ENCODE data around the gene PDGFA. TPM values are rescaled to one million over a fixed set of nuclear protein-coding genes. Genes with fewer than 3 reads are reported as not detected.

Gene PDGFA
- total and polyA plus RNA-seq, 2 experiments from 2014 or later = 35.6 to 43.1 TPM

DNA sequence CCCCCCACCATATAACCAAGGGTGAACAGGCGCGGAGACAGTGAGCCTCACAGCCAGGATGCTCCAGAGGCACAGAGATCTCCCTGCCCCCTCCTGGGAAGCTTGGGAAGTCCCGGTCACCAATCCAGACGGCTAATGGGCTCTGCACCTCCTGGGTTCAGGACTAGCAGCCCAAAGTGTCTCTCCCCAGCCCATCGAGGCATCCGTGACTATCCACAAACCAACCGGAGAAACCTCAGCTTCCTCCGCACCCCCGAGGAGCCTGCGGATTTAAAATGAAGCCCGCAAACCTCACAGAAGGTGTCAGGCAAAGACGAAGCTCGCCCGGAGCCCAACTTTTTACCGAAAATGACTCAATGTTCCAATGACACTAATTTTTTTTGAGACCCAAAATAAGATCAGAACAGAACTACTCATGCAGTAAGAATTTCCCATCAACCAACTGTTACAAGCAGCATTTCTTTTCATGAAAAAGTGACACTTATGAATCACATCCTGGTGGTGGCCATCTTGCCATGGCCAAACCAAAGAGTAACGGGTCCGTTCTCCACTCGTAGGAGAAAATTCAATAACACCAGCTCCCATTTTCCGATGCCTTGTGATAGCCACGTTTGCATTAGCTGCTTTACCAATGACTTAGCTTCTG is 6.0 kb downstream of the PDGFA start:
- H3K9me2 ChIP-seq (ENCODE audit: insufficient read depth) = no peaks in the 10 kb centered on the region
- DNase-seq (ENCODE audit: low spot score) = peak; percentile 43
- peaks cover 12% of the 10 kb centered on the region for H3K27me3 ChIP-seq (ENCODE audit: insufficient read depth)
- H2AFZ ChIP-seq = no peak overlapping the region
- H3K9me3 Mint-ChIP-seq = no peaks in the 10 kb centered on the region; the same call in 1 of the 3 replicates
- H3K27ac ChIP-seq (ENCODE audit: low read depth) = no peak overlapping the region
- H3K27ac Mint-ChIP-seq = peak overlapping the region; percentile 88
- TF ChIP-seq JUNB (IDR thresholded peaks at IDR 0.05; ENCODE audit: unreplicated experiment) (no peak), ZNF114 (CRISPR knock-in tag; IDR thresholded peaks at IDR 0.05) (no peak), CREB1 (CRISPR knock-in tag; IDR thresholded peaks at IDR 0.05; ENCODE audit: low read depth) (no peak), POLR2AphosphoS5 (IDR thresholded peaks at IDR 0.05; ENCODE audit: low read depth) (no peak), REST (IDR thresholded peaks at IDR 0.05; ENCODE audit: unreplicated experiment) (no peak), NANOG (IDR thresholded peaks at IDR 0.05; ENCODE audit: borderline replicate concordance) (no peak), ZNF331 (CRISPR knock-in tag; IDR thresholded peaks at IDR 0.05; ENCODE audit: low read depth) (no peak)
- TF ChIP-seq, protein P1, sequence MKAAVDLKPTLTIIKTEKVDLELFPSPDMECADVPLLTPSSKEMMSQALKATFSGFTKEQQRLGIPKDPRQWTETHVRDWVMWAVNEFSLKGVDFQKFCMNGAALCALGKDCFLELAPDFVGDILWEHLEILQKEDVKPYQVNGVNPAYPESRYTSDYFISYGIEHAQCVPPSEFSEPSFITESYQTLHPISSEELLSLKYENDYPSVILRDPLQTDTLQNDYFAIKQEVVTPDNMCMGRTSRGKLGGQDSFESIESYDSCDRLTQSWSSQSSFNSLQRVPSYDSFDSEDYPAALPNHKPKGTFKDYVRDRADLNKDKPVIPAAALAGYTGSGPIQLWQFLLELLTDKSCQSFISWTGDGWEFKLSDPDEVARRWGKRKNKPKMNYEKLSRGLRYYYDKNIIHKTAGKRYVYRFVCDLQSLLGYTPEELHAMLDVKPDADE (IDR thresholded peaks at IDR 0.05) = no peak
- TF ChIP-seq, protein P2, sequence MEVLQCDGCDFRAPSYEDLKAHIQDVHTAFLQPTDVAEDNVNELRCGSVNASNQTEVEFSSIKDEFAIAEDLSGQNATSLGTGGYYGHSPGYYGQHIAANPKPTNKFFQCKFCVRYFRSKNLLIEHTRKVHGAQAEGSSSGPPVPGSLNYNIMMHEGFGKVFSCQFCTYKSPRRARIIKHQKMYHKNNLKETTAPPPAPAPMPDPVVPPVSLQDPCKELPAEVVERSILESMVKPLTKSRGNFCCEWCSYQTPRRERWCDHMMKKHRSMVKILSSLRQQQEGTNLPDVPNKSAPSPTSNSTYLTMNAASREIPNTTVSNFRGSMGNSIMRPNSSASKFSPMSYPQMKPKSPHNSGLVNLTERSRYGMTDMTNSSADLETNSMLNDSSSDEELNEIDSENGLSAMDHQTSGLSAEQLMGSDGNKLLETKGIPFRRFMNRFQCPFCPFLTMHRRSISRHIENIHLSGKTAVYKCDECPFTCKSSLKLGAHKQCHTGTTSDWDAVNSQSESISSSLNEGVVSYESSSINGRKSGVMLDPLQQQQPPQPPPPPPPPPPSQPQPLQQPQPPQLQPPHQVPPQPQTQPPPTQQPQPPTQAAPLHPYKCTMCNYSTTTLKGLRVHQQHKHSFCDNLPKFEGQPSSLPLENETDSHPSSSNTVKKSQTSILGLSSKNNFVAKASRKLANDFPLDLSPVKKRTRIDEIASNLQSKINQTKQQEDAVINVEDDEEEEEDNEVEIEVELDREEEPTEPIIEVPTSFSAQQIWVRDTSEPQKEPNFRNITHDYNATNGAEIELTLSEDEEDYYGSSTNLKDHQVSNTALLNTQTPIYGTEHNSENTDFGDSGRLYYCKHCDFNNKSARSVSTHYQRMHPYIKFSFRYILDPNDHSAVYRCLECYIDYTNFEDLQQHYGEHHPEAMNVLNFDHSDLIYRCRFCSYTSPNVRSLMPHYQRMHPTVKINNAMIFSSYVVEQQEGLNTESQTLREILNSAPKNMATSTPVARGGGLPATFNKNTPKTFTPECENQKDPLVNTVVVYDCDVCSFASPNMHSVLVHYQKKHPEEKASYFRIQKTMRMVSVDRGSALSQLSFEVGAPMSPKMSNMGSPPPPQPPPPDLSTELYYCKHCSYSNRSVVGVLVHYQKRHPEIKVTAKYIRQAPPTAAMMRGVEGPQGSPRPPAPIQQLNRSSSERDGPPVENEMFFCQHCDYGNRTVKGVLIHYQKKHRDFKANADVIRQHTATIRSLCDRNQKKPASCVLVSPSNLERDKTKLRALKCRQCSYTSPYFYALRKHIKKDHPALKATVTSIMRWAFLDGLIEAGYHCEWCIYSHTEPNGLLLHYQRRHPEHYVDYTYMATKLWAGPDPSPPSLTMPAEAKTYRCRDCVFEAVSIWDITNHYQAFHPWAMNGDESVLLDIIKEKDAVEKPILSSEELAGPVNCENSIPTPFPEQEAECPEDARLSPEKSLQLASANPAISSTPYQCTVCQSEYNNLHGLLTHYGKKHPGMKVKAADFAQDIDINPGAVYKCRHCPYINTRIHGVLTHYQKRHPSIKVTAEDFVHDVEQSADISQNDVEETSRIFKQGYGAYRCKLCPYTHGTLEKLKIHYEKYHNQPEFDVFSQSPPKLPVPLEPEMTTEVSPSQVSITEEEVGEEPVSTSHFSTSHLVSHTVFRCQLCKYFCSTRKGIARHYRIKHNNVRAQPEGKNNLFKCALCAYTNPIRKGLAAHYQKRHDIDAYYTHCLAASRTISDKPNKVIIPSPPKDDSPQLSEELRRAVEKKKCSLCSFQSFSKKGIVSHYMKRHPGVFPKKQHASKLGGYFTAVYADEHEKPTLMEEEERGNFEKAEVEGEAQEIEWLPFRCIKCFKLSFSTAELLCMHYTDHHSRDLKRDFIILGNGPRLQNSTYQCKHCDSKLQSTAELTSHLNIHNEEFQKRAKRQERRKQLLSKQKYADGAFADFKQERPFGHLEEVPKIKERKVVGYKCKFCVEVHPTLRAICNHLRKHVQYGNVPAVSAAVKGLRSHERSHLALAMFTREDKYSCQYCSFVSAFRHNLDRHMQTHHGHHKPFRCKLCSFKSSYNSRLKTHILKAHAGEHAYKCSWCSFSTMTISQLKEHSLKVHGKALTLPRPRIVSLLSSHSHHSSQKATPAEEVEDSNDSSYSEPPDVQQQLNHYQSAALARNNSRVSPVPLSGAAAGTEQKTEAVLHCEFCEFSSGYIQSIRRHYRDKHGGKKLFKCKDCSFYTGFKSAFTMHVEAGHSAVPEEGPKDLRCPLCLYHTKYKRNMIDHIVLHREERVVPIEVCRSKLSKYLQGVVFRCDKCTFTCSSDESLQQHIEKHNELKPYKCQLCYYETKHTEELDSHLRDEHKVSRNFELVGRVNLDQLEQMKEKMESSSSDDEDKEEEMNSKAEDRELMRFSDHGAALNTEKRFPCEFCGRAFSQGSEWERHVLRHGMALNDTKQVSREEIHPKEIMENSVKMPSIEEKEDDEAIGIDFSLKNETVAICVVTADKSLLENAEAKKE (CRISPR knock-in tag; IDR thresholded peaks at IDR 0.05) = no peak
- no peak for ATAC-seq
- H3K4me3 Mint-ChIP-seq = peak overlapping the region; percentile 83; the same call in 1 of the 3 replicates
- no peak overlapping the region for H3K4me3 ChIP-seq
- peaks cover 24% of the 10 kb centered on the region for H3K4me1 ChIP-seq (ENCODE audit: insufficient read depth)
- peaks cover 15% of the 10 kb centered on the region for H3F3A ChIP-seq (replicated peaks; ENCODE audit: low read depth)
- peaks cover 47% of the 10 kb centered on the region for H3K79me2 ChIP-seq (replicated peaks; ENCODE audit: insufficient read depth)
- peaks cover 35% of the 10 kb centered on the region for H3K4me1 Mint-ChIP-seq
- H3K27me3 Mint-ChIP-seq (ENCODE audit: insufficient read depth, low read depth, poor library complexity) = peaks cover 26% of the 10 kb centered on the region
- no peaks in the 10 kb centered on the region for H3K36me3 ChIP-seq (ENCODE audit: insufficient read depth)
- peaks cover 44% of the 10 kb centered on the region for H3K36me3 Mint-ChIP-seq (ENCODE audit: low read depth)
- H4K20me1 ChIP-seq (replicated peaks; ENCODE audit: insufficient read depth) = no peaks in the 10 kb centered on the region; the same call in 1 of the 2 replicates
- peak overlapping the region; percentile 97; the same call in 1 of the 2 replicates for H3K4me2 ChIP-seq

All from GM23338 (cell line).